NB4 (cell line): ENCODE results near the gene SUMO3.

Experiments used
- CTCF ChIP-seq: IDR thresholded peaks from one replicate; pipeline ENCODE4 v1.5.1; 2012; ENCODE audit warnings: low read depth, low read length
- POLR2A ChIP-seq: IDR thresholded peaks from 2 replicates; pipeline ENCODE4 v1.6.1; 2011; ENCODE audit warnings: mild to moderate bottlenecking; ENCODE audit not compliant: insufficient read length; ENCODE audit errors: extremely low read depth

DNA sequence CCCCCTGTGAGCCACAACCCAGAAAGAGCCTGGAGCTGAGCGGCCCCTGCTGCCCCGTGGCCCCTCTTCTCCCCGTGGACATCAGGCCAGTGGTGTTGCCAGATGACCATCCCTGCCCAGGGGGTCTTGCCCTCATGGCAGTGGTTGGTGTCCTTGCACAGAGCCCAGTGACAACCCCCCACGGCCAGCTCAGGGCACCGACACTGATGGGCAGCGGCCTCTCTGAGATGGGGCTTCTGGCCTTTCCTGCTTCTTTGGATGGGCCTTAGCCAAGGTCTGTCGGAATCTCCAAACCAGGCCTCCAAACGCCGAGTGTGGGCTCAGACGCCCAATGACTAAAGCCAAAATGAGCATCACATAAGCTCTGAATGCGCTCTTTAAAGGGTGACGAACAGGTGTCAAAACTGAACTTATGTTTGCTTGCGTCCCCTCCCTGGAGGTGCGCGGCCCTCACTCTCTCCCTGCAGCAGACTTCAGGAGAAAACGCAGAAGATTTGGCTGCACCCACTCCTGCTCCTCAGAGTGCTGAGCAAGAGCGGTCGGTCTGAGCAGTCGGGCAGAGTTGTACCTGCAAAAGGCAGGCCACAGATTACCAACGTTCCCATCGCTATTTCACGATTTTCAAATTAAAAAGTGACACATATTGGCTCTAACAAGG, 58.1 kb downstream of the SUMO3 start:
- TF ChIP-seq POLR2A (no peak), CTCF (no peak)
